ENCODE data around the gene NHEJ1. TPM values are rescaled to one million over a fixed set of nuclear protein-coding genes. Genes with fewer than 3 reads are reported as not detected.

Gene NHEJ1
- total RNA-seq, 2 experiments from 2014 or later: 12.7 to 14.3 TPM

- no peak for TF ChIP-seq EZH2phosphoT487 (IDR thresholded peaks at IDR 0.05; ENCODE audit: borderline replicate concordance, low read depth, low read length)
- Histone ChIP-seq H3K9me3 (ENCODE audit: low read length) (no peaks in the 10 kb centered on the region), H3K79me2 (ENCODE audit: insufficient read depth, low read depth, low read length) (no peaks in the 10 kb centered on the region), H3K4me1 (ENCODE audit: insufficient read depth, low read length, poor library complexity, severe bottlenecking) (peaks cover 7% of the 10 kb centered on the region), H3K36me3 (ENCODE audit: insufficient read depth, low read length) (peaks cover 3% of the 10 kb centered on the region; the same call in 1 of the 2 replicates), H3K27ac (ENCODE audit: low read depth, low read length, poor library complexity, severe bottlenecking) (no peak overlapping the region), H3K4me3 (ENCODE audit: low read depth, low read length, poor library complexity, severe bottlenecking) (no peak overlapping the region), H3K4me2 (ENCODE audit: low read length) (no peak overlapping the region), H4K20me1 (ENCODE audit: insufficient read depth, low read length) (no peaks in the 10 kb centered on the region), H3K9me2 (ENCODE audit: insufficient read depth, low read length) (no peaks in the 10 kb centered on the region), H2AFZ (ENCODE audit: low read length) (no peak overlapping the region)
- ChIA-PET POLR2A (interaction anchor here (0.9 to 1.1 kb wide), 4 partner anchors 7 to 40 kb away, joined by 3 read pairs; no protein-coding TSS in a partner anchor), CTCF (ENCODE audit: unreplicated experiment) (no interaction called here)
- intact Hi-C loops (cut with micrococcal nuclease; ENCODE audit: unreplicated experiment): no loop called here
- DNase-seq (ENCODE audit: low spot score): no peak
- no TSS peak for BruUV-seq (replicated peaks)
Observed at GRCh38 chr2:219081096-219081495, 79.5 kb downstream of the NHEJ1 start.

GRCh38 chr2:219079417-219079816 is 81.2 kb downstream of the NHEJ1 start:
- H3K9me2 ChIP-seq (ENCODE audit: insufficient read depth, low read length): no peaks in the 10 kb centered on the region
- H3K4me3 ChIP-seq (ENCODE audit: low read depth, low read length, poor library complexity, severe bottlenecking): no peak overlapping the region
- peaks cover 7% of the 10 kb centered on the region; the same call in 1 of the 2 replicates for H3K36me3 ChIP-seq (ENCODE audit: insufficient read depth, low read length)
- DNase-seq (ENCODE audit: low spot score): no peak
- CTCF ChIA-PET (ENCODE audit: unreplicated experiment): no interaction called here
- H2AFZ ChIP-seq (ENCODE audit: low read length): no peak overlapping the region
- H3K9me3 ChIP-seq (ENCODE audit: low read length): no peaks in the 10 kb centered on the region
- intact Hi-C loops (cut with micrococcal nuclease; ENCODE audit: unreplicated experiment): no loop called here
- H3K79me2 ChIP-seq (ENCODE audit: insufficient read depth, low read depth, low read length): no peaks in the 10 kb centered on the region
- POLR2A ChIA-PET: no interaction called here
- no peak overlapping the region for H3K27ac ChIP-seq (ENCODE audit: low read depth, low read length, poor library complexity, severe bottlenecking)
- peaks cover 7% of the 10 kb centered on the region for H3K4me1 ChIP-seq (ENCODE audit: insufficient read depth, low read length, poor library complexity, severe bottlenecking)
- BruUV-seq (replicated peaks): no TSS peak
- no peak overlapping the region for H3K4me2 ChIP-seq (ENCODE audit: low read length)
- no peaks in the 10 kb centered on the region for H4K20me1 ChIP-seq (ENCODE audit: insufficient read depth, low read length)
- TF ChIP-seq EZH2phosphoT487 (IDR thresholded peaks at IDR 0.05; ENCODE audit: borderline replicate concordance, low read depth, low read length) (no peak), CTCF (conservative IDR thresholded peaks at IDR 0.05; ENCODE audit: low read length) (no peak)

GRCh38 chr2:219078951-219079350 is 81.7 kb downstream of the NHEJ1 start:
- no peaks in the 10 kb centered on the region for H3K79me2 ChIP-seq (ENCODE audit: insufficient read depth, low read depth, low read length)
- H2AFZ ChIP-seq (ENCODE audit: low read length): no peak overlapping the region
- H3K4me1 ChIP-seq (ENCODE audit: insufficient read depth, low read length, poor library complexity, severe bottlenecking): peaks cover 7% of the 10 kb centered on the region
- H3K27ac ChIP-seq (ENCODE audit: low read depth, low read length, poor library complexity, severe bottlenecking): no peak overlapping the region
- no TSS peak for BruUV-seq (replicated peaks)
- no peaks in the 10 kb centered on the region for H4K20me1 ChIP-seq (ENCODE audit: insufficient read depth, low read length)
- no peaks in the 10 kb centered on the region for H3K9me2 ChIP-seq (ENCODE audit: insufficient read depth, low read length)
- ChIA-PET CTCF (ENCODE audit: unreplicated experiment) (no interaction called here), POLR2A (no interaction called here)
- no peak overlapping the region for H3K4me3 ChIP-seq (ENCODE audit: low read depth, low read length, poor library complexity, severe bottlenecking)
- H3K4me2 ChIP-seq (ENCODE audit: low read length): no peak overlapping the region
- no peak for TF ChIP-seq CTCF (conservative IDR thresholded peaks at IDR 0.05; ENCODE audit: low read length)
- TF ChIP-seq EZH2phosphoT487 (IDR thresholded peaks at IDR 0.05; ENCODE audit: borderline replicate concordance, low read depth, low read length): no peak
- intact Hi-C loops (cut with micrococcal nuclease; ENCODE audit: unreplicated experiment): no loop called here
- H3K9me3 ChIP-seq (ENCODE audit: low read length): no peaks in the 10 kb centered on the region
- DNase-seq (ENCODE audit: low spot score): no peak
- H3K36me3 ChIP-seq (ENCODE audit: insufficient read depth, low read length): peaks cover 7% of the 10 kb centered on the region; the same call in 1 of the 2 replicates
